ENCODE results near the gene CEP57L1. TPM values are rescaled to one million over a fixed set of nuclear protein-coding genes. Genes with fewer than 3 reads are reported as not detected.
A peak's percentile ranks its signal among the peaks of the same experiment; 100 is the strongest.

CEP57L1 gene
- total and polyA plus RNA-seq, 9 of the 15 experiments (the other 6 are each of a cell fraction or from before 2014, with no cell fraction given), result 39.4 to 88.6 (median 61.8) TPM

DNA sequence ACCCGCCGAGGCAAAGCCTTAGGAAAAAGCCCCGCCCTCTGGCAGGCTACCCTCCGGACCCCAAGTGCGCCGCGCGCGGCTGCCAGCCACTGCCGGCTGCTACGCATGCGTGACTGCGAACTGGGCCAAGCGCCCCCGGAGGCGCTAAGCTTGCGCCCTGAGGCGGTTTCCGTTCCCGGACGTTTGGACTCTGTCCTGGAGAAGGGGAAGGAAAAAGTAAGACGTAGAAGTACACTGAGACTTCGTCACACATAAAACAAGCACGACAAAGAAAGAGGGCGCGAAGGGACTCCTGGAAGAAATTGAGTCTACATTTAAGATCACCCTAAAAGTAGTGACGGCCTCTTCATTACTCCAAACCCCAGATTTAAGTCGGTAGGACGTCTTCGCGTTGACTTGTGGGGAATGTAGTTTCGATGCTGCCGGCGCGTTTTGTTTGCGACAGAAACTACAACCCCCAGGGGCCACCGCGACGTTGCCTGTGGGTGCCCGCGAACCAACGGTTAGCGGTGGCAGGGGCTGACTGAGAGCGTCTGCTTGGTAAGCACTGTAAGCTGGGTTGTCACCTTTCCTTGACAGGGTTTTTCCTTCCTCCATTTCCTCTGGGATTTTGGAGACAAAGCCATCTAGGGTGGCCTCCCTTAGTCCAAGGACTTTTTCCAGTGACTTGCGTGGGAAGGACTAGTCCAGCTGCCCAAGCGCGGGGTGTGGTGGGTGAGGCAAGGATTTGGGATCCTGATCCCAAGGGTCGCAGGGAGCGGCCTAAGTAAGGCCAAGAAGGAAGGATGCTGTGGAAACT lies at the start of gene CEP57L1 (continued):
- TF ChIP-seq, protein P1, sequence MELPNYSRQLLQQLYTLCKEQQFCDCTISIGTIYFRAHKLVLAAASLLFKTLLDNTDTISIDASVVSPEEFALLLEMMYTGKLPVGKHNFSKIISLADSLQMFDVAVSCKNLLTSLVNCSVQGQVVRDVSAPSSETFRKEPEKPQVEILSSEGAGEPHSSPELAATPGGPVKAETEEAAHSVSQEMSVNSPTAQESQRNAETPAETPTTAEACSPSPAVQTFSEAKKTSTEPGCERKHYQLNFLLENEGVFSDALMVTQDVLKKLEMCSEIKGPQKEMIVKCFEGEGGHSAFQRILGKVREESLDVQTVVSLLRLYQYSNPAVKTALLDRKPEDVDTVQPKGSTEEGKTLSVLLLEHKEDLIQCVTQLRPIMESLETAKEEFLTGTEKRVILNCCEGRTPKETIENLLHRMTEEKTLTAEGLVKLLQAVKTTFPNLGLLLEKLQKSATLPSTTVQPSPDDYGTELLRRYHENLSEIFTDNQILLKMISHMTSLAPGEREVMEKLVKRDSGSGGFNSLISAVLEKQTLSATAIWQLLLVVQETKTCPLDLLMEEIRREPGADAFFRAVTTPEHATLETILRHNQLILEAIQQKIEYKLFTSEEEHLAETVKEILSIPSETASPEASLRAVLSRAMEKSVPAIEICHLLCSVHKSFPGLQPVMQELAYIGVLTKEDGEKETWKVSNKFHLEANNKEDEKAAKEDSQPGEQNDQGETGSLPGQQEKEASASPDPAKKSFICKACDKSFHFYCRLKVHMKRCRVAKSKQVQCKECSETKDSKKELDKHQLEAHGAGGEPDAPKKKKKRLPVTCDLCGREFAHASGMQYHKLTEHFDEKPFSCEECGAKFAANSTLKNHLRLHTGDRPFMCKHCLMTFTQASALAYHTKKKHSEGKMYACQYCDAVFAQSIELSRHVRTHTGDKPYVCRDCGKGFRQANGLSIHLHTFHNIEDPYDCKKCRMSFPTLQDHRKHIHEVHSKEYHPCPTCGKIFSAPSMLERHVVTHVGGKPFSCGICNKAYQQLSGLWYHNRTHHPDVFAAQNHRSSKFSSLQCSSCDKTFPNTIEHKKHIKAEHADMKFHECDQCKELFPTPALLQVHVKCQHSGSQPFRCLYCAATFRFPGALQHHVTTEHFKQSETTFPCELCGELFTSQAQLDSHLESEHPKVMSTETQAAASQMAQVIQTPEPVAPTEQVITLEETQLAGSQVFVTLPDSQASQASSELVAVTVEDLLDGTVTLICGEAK (IDR thresholded peaks at IDR 0.05), result peak; percentile 80
- TF ChIP-seq, protein P1 (CRISPR knock-in tag; IDR thresholded peaks at IDR 0.05), result no peak
- TF ChIP-seq PHF20 (IDR thresholded peaks at IDR 0.05; ENCODE audit: partially characterized antibody) (peak; percentile 47), EHMT2 (IDR thresholded peaks at IDR 0.05) (no peak), TAF7 (tag; IDR thresholded peaks at IDR 0.05) (no peak), HNRNPL (IDR thresholded peaks at IDR 0.05; ENCODE audit: low read depth, low read length) (no peak; the same call in 1 of the 2 replicates), NCOA6 (IDR thresholded peaks at IDR 0.05) (no peak; the same call in 1 of the 2 replicates), ZNF778 (CRISPR knock-in tag; IDR thresholded peaks at IDR 0.05) (no peak), SMAD2 (IDR thresholded peaks at IDR 0.05; ENCODE audit: low read depth, low read length) (no peak)
- TF ChIP-seq, protein P2, sequence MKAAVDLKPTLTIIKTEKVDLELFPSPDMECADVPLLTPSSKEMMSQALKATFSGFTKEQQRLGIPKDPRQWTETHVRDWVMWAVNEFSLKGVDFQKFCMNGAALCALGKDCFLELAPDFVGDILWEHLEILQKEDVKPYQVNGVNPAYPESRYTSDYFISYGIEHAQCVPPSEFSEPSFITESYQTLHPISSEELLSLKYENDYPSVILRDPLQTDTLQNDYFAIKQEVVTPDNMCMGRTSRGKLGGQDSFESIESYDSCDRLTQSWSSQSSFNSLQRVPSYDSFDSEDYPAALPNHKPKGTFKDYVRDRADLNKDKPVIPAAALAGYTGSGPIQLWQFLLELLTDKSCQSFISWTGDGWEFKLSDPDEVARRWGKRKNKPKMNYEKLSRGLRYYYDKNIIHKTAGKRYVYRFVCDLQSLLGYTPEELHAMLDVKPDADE (conservative IDR thresholded peaks at IDR 0.05; ENCODE audit: control insufficient read depth, low read depth, low read length), result peak; percentile 71; the same call in 1 of the 2 replicates
- TF ChIP-seq, protein P3, sequence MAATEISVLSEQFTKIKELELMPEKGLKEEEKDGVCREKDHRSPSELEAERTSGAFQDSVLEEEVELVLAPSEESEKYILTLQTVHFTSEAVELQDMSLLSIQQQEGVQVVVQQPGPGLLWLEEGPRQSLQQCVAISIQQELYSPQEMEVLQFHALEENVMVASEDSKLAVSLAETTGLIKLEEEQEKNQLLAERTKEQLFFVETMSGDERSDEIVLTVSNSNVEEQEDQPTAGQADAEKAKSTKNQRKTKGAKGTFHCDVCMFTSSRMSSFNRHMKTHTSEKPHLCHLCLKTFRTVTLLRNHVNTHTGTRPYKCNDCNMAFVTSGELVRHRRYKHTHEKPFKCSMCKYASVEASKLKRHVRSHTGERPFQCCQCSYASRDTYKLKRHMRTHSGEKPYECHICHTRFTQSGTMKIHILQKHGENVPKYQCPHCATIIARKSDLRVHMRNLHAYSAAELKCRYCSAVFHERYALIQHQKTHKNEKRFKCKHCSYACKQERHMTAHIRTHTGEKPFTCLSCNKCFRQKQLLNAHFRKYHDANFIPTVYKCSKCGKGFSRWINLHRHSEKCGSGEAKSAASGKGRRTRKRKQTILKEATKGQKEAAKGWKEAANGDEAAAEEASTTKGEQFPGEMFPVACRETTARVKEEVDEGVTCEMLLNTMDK (IDR thresholded peaks at IDR 0.05; ENCODE audit: borderline replicate concordance, insufficient read depth, low read depth, low read length, poor library complexity, severe bottlenecking), result peak; percentile 93
- TF ChIP-seq, protein P4, sequence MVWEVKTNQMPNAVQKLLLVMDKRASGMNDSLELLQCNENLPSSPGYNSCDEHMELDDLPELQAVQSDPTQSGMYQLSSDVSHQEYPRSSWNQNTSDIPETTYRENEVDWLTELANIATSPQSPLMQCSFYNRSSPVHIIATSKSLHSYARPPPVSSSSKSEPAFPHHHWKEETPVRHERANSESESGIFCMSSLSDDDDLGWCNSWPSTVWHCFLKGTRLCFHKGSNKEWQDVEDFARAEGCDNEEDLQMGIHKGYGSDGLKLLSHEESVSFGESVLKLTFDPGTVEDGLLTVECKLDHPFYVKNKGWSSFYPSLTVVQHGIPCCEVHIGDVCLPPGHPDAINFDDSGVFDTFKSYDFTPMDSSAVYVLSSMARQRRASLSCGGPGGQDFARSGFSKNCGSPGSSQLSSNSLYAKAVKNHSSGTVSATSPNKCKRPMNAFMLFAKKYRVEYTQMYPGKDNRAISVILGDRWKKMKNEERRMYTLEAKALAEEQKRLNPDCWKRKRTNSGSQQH (CRISPR knock-in tag; IDR thresholded peaks at IDR 0.05), result no peak
